HG03045 (cell line): ENCODE data around the gene COL1A2.

Experiments used
- ATAC-seq: cut with Tn5 transposase; IDR thresholded peaks from one replicate; pipeline ENCODE4 v1.9.1; 2021; ENCODE audit warnings: mild to moderate bottlenecking, moderate library complexity; ENCODE audit not compliant: unreplicated experiment

COL1A2 gene

GRCh38 chr7:94382746-94383145 is 11.9 kb upstream of the COL1A2 start:
- ATAC-seq: no peak

- no peak for ATAC-seq
Measured at GRCh38 chr7:94384315-94384714, 10.4 kb upstream of the COL1A2 start.

- ATAC-seq: no peak
Measured at GRCh38 chr7:94386416-94386815, 8.3 kb upstream of the COL1A2 start.

- ATAC-seq: no peak
Measured at GRCh38 chr7:94388540-94388939, 6.2 kb upstream of the COL1A2 start.

- no peak for ATAC-seq
Measured at GRCh38 chr7:94389381-94389780, 5.3 kb upstream of the COL1A2 start.

- ATAC-seq: no peak
Measured at GRCh38 chr7:94391726-94392392, 2.8 kb upstream of the COL1A2 start.

GRCh38 chr7:94392393-94392786 is 2.3 kb upstream of the COL1A2 start:
- ATAC-seq: no peak

GRCh38 chr7:94393246-94394108 is 1.2 kb upstream of the COL1A2 start:
- no peak for ATAC-seq

- ATAC-seq: no peak
Measured at GRCh38 chr7:94394109-94394436, 622 bp upstream of the COL1A2 start.

- no peak for ATAC-seq
Measured at GRCh38 chr7:94395141-94396036, 694 bp downstream of the COL1A2 start.

- ATAC-seq: no peak
Measured at GRCh38 chr7:94396037-94396431, 1.3 kb downstream of the COL1A2 start.

GRCh38 chr7:94396596-94396995 is 1.9 kb downstream of the COL1A2 start:
- ATAC-seq: no peak

GRCh38 chr7:94397722-94398121 is 3.0 kb downstream of the COL1A2 start:
- ATAC-seq: no peak

GRCh38 chr7:94398841-94399240 is 4.1 kb downstream of the COL1A2 start:
- ATAC-seq: no peak

GRCh38 chr7:94400022-94400421 is 5.3 kb downstream of the COL1A2 start:
- no peak for ATAC-seq

GRCh38 chr7:94400643-94401427 is 6.1 kb downstream of the COL1A2 start:
- ATAC-seq: no peak

- ATAC-seq: no peak
Measured at GRCh38 chr7:94401428-94401814, 6.7 kb downstream of the COL1A2 start.

GRCh38 chr7:94403546-94403945 is 8.9 kb downstream of the COL1A2 start:
- ATAC-seq: no peak

- ATAC-seq: no peak
Measured at GRCh38 chr7:94405506-94405905, 10.8 kb downstream of the COL1A2 start.

GRCh38 chr7:94406696-94407095 is 12.0 kb downstream of the COL1A2 start:
- no peak for ATAC-seq
